Coronary artery (tissue), 2 donors: ENCODE data around the gene PRSS22.

Experiments used
- DNase-seq: peaks from one replicate; pipeline ENCODE4 v3.0.0-alpha.2; 2017; ENCODE audit warnings: low spot score
- H3K27ac ChIP-seq, 2 donors: fragments of 200-600 bp; sonication (generic); one replicate each; pipeline ENCODE4 v1.5.1; 2016 to 2019
- H3K4me3 ChIP-seq: fragments of 200-600 bp; sonication (generic); 2 replicates; pipeline ENCODE4 v1.5.1; 2016; ENCODE audit warnings: mild to moderate bottlenecking, moderate library complexity
- CTCF ChIP-seq: fragments of 200-600 bp; sonication (generic); IDR thresholded peaks from one replicate; pipeline ENCODE4 v1.5.1; 2019; ENCODE audit warnings: antibody characterized with exemption

The PRSS22 gene

GRCh38 chr16:2866431-2866830, 8.5 kb upstream of the PRSS22 start:
- no peak for DNase-seq
- no peak for TF ChIP-seq CTCF

GRCh38 chr16:2865651-2866050, 7.7 kb upstream of the PRSS22 start:
- Histone ChIP-seq H3K27ac (no peak overlapping the region), H3K4me3 (no peak overlapping the region)
- no peak for TF ChIP-seq CTCF
- DNase-seq, result no peak

More at GRCh38 chr16:2866431-2866830, 8.5 kb upstream of the PRSS22 start:
- no peak overlapping the region for H3K4me3 ChIP-seq
- H3K27ac ChIP-seq, result no peak overlapping the region

GRCh38 chr16:2860826-2861567, 3.0 kb upstream of the PRSS22 start:
- Histone ChIP-seq H3K27ac (no peak overlapping the region), H3K4me3 (no peak overlapping the region)
- TF ChIP-seq CTCF, result no peak
- DNase-seq, result no peak

GRCh38 chr16:2859686-2860265, 1.8 kb upstream of the PRSS22 start:
- no peak for DNase-seq
- no peak for TF ChIP-seq CTCF

GRCh38 chr16:2858245-2859025, 465 bp upstream of the PRSS22 start:
- TF ChIP-seq CTCF, result no peak
- no peak overlapping the region for H3K4me3 ChIP-seq
- H3K27ac ChIP-seq, result no peak overlapping the region
- no peak for DNase-seq

More at GRCh38 chr16:2859686-2860265, 1.8 kb upstream of the PRSS22 start:
- H3K27ac ChIP-seq, result no peak overlapping the region
- no peak overlapping the region for H3K4me3 ChIP-seq

GRCh38 chr16:2856686-2857450, 1.1 kb downstream of the PRSS22 start:
- Histone ChIP-seq H3K27ac (no peak overlapping the region), H3K4me3 (no peak overlapping the region)
- DNase-seq, result no peak

More at GRCh38 chr16:2856686-2857450, 1.1 kb downstream of the PRSS22 start:
- TF ChIP-seq CTCF, result no peak
